OCI-LY1 (cell line): ENCODE measurements around the gene KIAA1328.

Experiments used
- H2AFZ ChIP-seq: fragments of 200-600 bp; sonication (generic), shearing (Covaris generic); 2 replicates; pipeline ENCODE4 v1.6.0; 2014; ENCODE audit warnings: antibody characterized with exemption, mild to moderate bottlenecking, low read length
- H3F3A ChIP-seq: fragments of 200-600 bp; sonication (generic), shearing (Covaris generic); 2 replicates; pipeline ENCODE4 v1.6.0; 2014; ENCODE audit warnings: mild to moderate bottlenecking, antibody characterized with exemption, low read length, moderate library complexity; ENCODE audit not compliant: insufficient read depth
- H3K27ac ChIP-seq: fragments of 200-600 bp; sonication (generic); 2 replicates; pipeline ENCODE4 v1.5.1; 2014; ENCODE audit warnings: low read length, mixed run types, mild to moderate bottlenecking, low read depth; ENCODE audit not compliant: poor library complexity, severe bottlenecking
- H3K27me3 ChIP-seq: fragments of 200-600 bp; sonication (generic); 2 replicates; pipeline ENCODE4 v1.6.0; 2014; ENCODE audit warnings: antibody characterized with exemption, mild to moderate bottlenecking, low read length, moderate library complexity; ENCODE audit not compliant: insufficient read depth
- H3K36me3 ChIP-seq: fragments of 200-600 bp; sonication (generic); 2 replicates; pipeline ENCODE4 v1.6.1; 2014; ENCODE audit warnings: mild to moderate bottlenecking, antibody characterized with exemption, low read length, moderate library complexity, mixed read lengths; ENCODE audit not compliant: insufficient read depth
- H3K4me1 ChIP-seq: fragments of 200-600 bp; sonication (generic); 2 replicates; pipeline ENCODE4 v1.5.1; 2014; ENCODE audit warnings: mild to moderate bottlenecking, low read length, moderate library complexity; ENCODE audit not compliant: insufficient read depth, severe bottlenecking
- H3K4me2 ChIP-seq: fragments of 200-600 bp; sonication (generic), shearing (Covaris generic); 2 replicates; pipeline ENCODE4 v1.6.1; 2014; ENCODE audit warnings: low read length
- H3K4me3 ChIP-seq: fragments of 200-600 bp; sonication (generic); 2 replicates; pipeline ENCODE4 v1.5.1; 2014; ENCODE audit warnings: low read length, low read depth, mild to moderate bottlenecking, mixed read lengths; ENCODE audit not compliant: poor library complexity, severe bottlenecking
- H3K79me2 ChIP-seq: fragments of 200-600 bp; shearing (Covaris generic); 2 replicates; pipeline ENCODE4 v1.6.1; 2016; ENCODE audit warnings: mixed run types, low read length, mixed read lengths; ENCODE audit not compliant: insufficient read depth
- H3K9ac ChIP-seq: fragments of 200-600 bp; sonication (generic), shearing (Covaris generic); 2 replicates; pipeline ENCODE4 v1.6.1; 2014; ENCODE audit warnings: mild to moderate bottlenecking, low read length, mixed read lengths
- H3K9me2 ChIP-seq: fragments of 200-600 bp; sonication (generic), shearing (Covaris generic); 2 replicates; pipeline ENCODE4 v1.6.1; 2014; ENCODE audit warnings: low read depth, mild to moderate bottlenecking, low read length, mixed read lengths
- H3K9me3 ChIP-seq: fragments of 200-600 bp; shearing (Covaris generic); 2 replicates; pipeline ENCODE4 v1.6.1; 2014; ENCODE audit warnings: low read length, mixed read lengths
- H4K20me1 ChIP-seq: fragments of 200-600 bp; sonication (generic), shearing (Covaris generic); 2 replicates; pipeline ENCODE4 v1.6.0; 2016; ENCODE audit warnings: mild to moderate bottlenecking, low read length; ENCODE audit not compliant: insufficient read depth
- CTCF ChIP-seq: fragments of 200-600 bp; sonication (generic), shearing (Covaris generic); IDR thresholded peaks from 2 replicates; pipeline ENCODE4 v1.5.1; 2017; ENCODE audit warnings: mild to moderate bottlenecking, antibody characterized with exemption, low read length, moderate library complexity, mixed read lengths
- EZH2 ChIP-seq: fragments of 200-600 bp; sonication (generic), shearing (Covaris generic); IDR thresholded peaks from 2 replicates; pipeline ENCODE4 v1.8.0; 2017; ENCODE audit warnings: borderline replicate concordance, mixed run types, mild to moderate bottlenecking, antibody characterized with exemption, low read length, moderate library complexity, mixed read lengths

The KIAA1328 gene

GRCh38 chr18:37210781-37211180 lies 381.9 kb downstream of the KIAA1328 start:
- no peaks in the 10 kb centered on the region for H3K36me3 ChIP-seq
- H3K4me1 ChIP-seq = no peaks in the 10 kb centered on the region

GRCh38 chr18:37218022-37218590 lies 389.2 kb downstream of the KIAA1328 start:
- no peak overlapping the region for H3K27ac ChIP-seq
- H4K20me1 ChIP-seq = no peaks in the 10 kb centered on the region
- no peak overlapping the region for H3K9ac ChIP-seq
- no peaks in the 10 kb centered on the region for H3K79me2 ChIP-seq
- H3K4me1 ChIP-seq = peaks cover 10% of the 10 kb centered on the region
- no peaks in the 10 kb centered on the region for H3F3A ChIP-seq
- H3K4me3 ChIP-seq = no peak overlapping the region
- H3K27me3 ChIP-seq = no peaks in the 10 kb centered on the region
- H2AFZ ChIP-seq = no peak overlapping the region
- H3K9me2 ChIP-seq = no peaks in the 10 kb centered on the region
- H3K36me3 ChIP-seq = no peaks in the 10 kb centered on the region
- H3K4me2 ChIP-seq = no peak overlapping the region
- TF ChIP-seq CTCF (no peak), EZH2 (no peak)
- H3K9me3 ChIP-seq = no peaks in the 10 kb centered on the region

More at GRCh38 chr18:37210781-37211180, 381.9 kb downstream of the KIAA1328 start:
- Histone ChIP-seq H3K9me3 (no peaks in the 10 kb centered on the region), H3K9me2 (no peaks in the 10 kb centered on the region), H3F3A (no peaks in the 10 kb centered on the region), H3K27me3 (no peaks in the 10 kb centered on the region), H4K20me1 (no peaks in the 10 kb centered on the region), H3K27ac (no peak overlapping the region), H2AFZ (no peak overlapping the region), H3K79me2 (no peaks in the 10 kb centered on the region), H3K9ac (no peak overlapping the region), H3K4me2 (no peak overlapping the region), H3K4me3 (no peak overlapping the region)
- no peak for TF ChIP-seq EZH2
- TF ChIP-seq CTCF = no peak

GRCh38 chr18:37219257-37219656 lies 390.3 kb downstream of the KIAA1328 start:
- no peak overlapping the region for H3K4me3 ChIP-seq
- no peak overlapping the region; the same call in 1 of the 2 replicates for H3K4me2 ChIP-seq
- no peak overlapping the region for H3K9ac ChIP-seq
- no peaks in the 10 kb centered on the region for H3K36me3 ChIP-seq
- H4K20me1 ChIP-seq = no peaks in the 10 kb centered on the region
- peaks cover 10% of the 10 kb centered on the region for H3K4me1 ChIP-seq
- H2AFZ ChIP-seq = no peak overlapping the region
- no peaks in the 10 kb centered on the region for H3K27me3 ChIP-seq
- TF ChIP-seq CTCF = no peak
- no peak for TF ChIP-seq EZH2
- H3F3A ChIP-seq = no peaks in the 10 kb centered on the region
- no peaks in the 10 kb centered on the region for H3K79me2 ChIP-seq
- no peaks in the 10 kb centered on the region for H3K9me2 ChIP-seq
- H3K9me3 ChIP-seq = no peaks in the 10 kb centered on the region
- H3K27ac ChIP-seq = no peak overlapping the region
